SK-N-MC (cell line): Measurements from ENCODE around the gene TIPARP.

ENCODE experiments used
- EZH2 ChIP-seq: fragments of 200-600 bp; sonication (generic); IDR thresholded peaks from one replicate; pipeline ENCODE4 v1.6.1; 2017; ENCODE audit warnings: antibody characterized with exemption
- POLR2AphosphoS5 ChIP-seq: IDR thresholded peaks from 2 replicates; pipeline ENCODE4 v1.6.1; 2012; ENCODE audit warnings: mild to moderate bottlenecking, low read depth, low read length, borderline replicate concordance

DNA sequence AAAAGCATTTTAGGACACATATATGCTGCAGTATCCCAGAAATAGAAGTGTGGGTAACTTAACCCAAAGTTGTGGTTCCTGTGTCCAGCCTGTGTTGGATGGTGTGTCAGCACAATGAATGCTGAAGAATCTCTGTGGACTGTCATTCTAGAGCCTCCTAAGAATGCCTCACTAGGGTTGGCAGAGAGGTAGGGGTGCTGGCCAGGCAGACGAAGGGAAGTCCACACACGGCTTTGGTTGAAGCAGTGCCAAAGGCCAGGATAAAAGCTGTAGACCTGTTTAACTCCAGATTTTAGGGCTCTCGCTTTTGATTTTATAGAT, 43.7 kb upstream of the TIPARP start:
- TF ChIP-seq EZH2, result no peak
- no peak for TF ChIP-seq POLR2AphosphoS5
